Measurements from ENCODE around the gene MICAL2.

The MICAL2 gene

DNA sequence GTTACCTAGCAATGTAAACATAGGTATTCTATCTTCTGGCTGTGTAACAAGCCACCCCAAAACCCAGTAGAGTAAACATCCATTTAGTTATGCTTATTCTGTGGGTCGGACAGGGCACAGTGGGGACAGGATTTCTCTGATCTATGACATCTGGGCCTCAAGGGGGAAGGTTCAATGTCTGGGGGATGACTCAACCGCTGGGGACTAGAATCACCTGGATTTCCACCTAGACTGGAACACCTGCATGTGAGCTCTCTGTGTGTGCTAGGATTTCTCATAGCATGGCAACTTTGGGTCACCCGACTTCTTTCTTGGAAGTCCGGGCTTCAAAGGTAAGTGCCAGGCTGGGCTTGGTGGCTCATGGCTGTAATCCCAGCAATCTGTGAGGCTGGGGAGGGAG is 36.5 kb upstream of the MICAL2 start:
- WGBS (ENCODE audit: insufficient coverage) = 100% methylated on average over 2 of the region's 4 CpGs
- Histone ChIP-seq H3K4me1 (ENCODE audit: control extremely low read depth in 1 of 4, control insufficient read depth in 4 of 4, insufficient read depth in 4 of 4, low read length in 3 of 4) (peaks cover 0 to 4% (median 0%) of the 10 kb centered on the region in 4 experiments), H3K9me3 (ENCODE audit: control extremely low read depth in 1 of 5, control insufficient read depth in 4 of 5, insufficient read depth in 2 of 5, low read depth in 1 of 5, low read length in 4 of 5) (no peaks in the 10 kb centered on the region), H3K27ac (ENCODE audit: insufficient read depth in 1 of 2, low read depth in 1 of 2, low read length in 2 of 2, poor library complexity in 1 of 2, severe bottlenecking in 2 of 2) (no peak overlapping the region), H3K4me3 (ENCODE audit: control insufficient read depth in 1 of 7, extremely low read depth in 1 of 7, insufficient read depth in 4 of 7, low read depth in 2 of 7, low read length in 6 of 7) (no peak overlapping the region), H3K36me3 (ENCODE audit: control insufficient read depth in 4 of 4, insufficient read depth in 4 of 4, low read length in 3 of 4) (no peaks in the 10 kb centered on the region), H3K27me3 (replicated peaks in 2 of 5; ENCODE audit: control insufficient read depth in 4 of 5, insufficient read depth in 5 of 5, low read length in 4 of 5) (peaks cover 0 to 2% (median 0%) of the 10 kb centered on the region in 5 experiments)
- CTCF ChIA-PET = interaction anchor here (1.0 to 1.6 kb wide), 2 partner anchors 14 to 17 kb away, joined by 3 read pairs; no protein-coding TSS in a partner anchor
- DNase-seq = no peak
- POLR2A ChIA-PET = no interaction called here

GRCh38 chr11:12074529-12075195 is 35.7 kb upstream of the MICAL2 start:
- 99% methylated on average over 6 of the region's 6 CpGs for WGBS (ENCODE audit: insufficient coverage)
- ChIA-PET POLR2A (no interaction called here), CTCF (interaction anchor here (1.0 to 1.6 kb wide), 3 partner anchors 9 to 17 kb away, joined by 3 to 6 read pairs (median 3); no protein-coding TSS in a partner anchor)
- H3K27me3 ChIP-seq (replicated peaks in 2 of 5; ENCODE audit: control insufficient read depth in 4 of 5, insufficient read depth in 5 of 5, low read length in 4 of 5) = peaks cover 0 to 2% (median 0%) of the 10 kb centered on the region in 5 experiments
- no peak for DNase-seq
- H3K9me3 ChIP-seq (ENCODE audit: control extremely low read depth in 1 of 5, control insufficient read depth in 4 of 5, insufficient read depth in 2 of 5, low read depth in 1 of 5, low read length in 4 of 5) = no peaks in the 10 kb centered on the region
- H3K27ac ChIP-seq (ENCODE audit: insufficient read depth in 1 of 2, low read depth in 1 of 2, low read length in 2 of 2, poor library complexity in 1 of 2, severe bottlenecking in 2 of 2) = no peak overlapping the region
- peaks cover 0 to 4% (median 0%) of the 10 kb centered on the region in 4 experiments for H3K4me1 ChIP-seq (ENCODE audit: control extremely low read depth in 1 of 4, control insufficient read depth in 4 of 4, insufficient read depth in 4 of 4, low read length in 3 of 4)
- no peaks in the 10 kb centered on the region for H3K36me3 ChIP-seq (ENCODE audit: control insufficient read depth in 4 of 4, insufficient read depth in 4 of 4, low read length in 3 of 4)
- H3K4me3 ChIP-seq (ENCODE audit: control insufficient read depth in 1 of 7, extremely low read depth in 1 of 7, insufficient read depth in 4 of 7, low read depth in 2 of 7, low read length in 6 of 7) = no peak overlapping the region

DNA sequence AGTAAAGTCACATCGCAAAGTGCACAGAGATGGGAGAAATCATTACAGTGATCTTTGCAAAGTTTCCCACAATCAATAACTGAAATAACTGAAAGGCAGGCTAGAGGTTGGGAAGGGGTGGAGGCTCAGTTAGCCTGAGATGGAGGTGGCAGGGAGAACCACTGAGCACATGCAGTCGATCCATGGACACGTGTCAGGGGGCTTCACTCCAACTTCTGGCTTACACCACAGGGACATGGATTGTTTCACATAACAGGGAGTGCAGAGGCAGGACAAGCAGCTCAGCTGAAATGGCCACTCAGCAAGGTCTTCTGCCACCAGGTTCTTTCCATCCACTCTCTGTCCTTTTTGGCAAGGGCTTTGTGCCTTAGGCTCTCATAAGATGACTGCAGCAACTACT is 35.1 kb upstream of the MICAL2 start:
- POLR2A ChIA-PET = no interaction called here
- CTCF ChIA-PET = interaction anchor here (1.0 to 2.5 kb wide), 3 partner anchors 8 to 12 kb away, joined by 3 to 8 read pairs (median 6); no protein-coding TSS in a partner anchor
- Histone ChIP-seq H3K36me3 (ENCODE audit: control insufficient read depth in 4 of 4, insufficient read depth in 4 of 4, low read length in 3 of 4) (no peaks in the 10 kb centered on the region), H3K27me3 (replicated peaks in 2 of 5; ENCODE audit: control insufficient read depth in 4 of 5, insufficient read depth in 5 of 5, low read length in 4 of 5) (peaks cover 0 to 2% (median 0%) of the 10 kb centered on the region in 5 experiments), H3K9me3 (ENCODE audit: control extremely low read depth in 1 of 5, control insufficient read depth in 4 of 5, insufficient read depth in 2 of 5, low read depth in 1 of 5, low read length in 4 of 5) (no peaks in the 10 kb centered on the region), H3K27ac (ENCODE audit: insufficient read depth in 1 of 2, low read depth in 1 of 2, low read length in 2 of 2, poor library complexity in 1 of 2, severe bottlenecking in 2 of 2) (no peak overlapping the region), H3K4me3 (ENCODE audit: control insufficient read depth in 1 of 7, extremely low read depth in 1 of 7, insufficient read depth in 4 of 7, low read depth in 2 of 7, low read length in 6 of 7) (no peak overlapping the region), H3K4me1 (ENCODE audit: control extremely low read depth in 1 of 4, control insufficient read depth in 4 of 4, insufficient read depth in 4 of 4, low read length in 3 of 4) (peaks cover 0 to 4% (median 0%) of the 10 kb centered on the region in 4 experiments)
- 100% methylated on average over 3 of the region's 3 CpGs for WGBS (ENCODE audit: insufficient coverage)
- DNase-seq = no peak

DNA sequence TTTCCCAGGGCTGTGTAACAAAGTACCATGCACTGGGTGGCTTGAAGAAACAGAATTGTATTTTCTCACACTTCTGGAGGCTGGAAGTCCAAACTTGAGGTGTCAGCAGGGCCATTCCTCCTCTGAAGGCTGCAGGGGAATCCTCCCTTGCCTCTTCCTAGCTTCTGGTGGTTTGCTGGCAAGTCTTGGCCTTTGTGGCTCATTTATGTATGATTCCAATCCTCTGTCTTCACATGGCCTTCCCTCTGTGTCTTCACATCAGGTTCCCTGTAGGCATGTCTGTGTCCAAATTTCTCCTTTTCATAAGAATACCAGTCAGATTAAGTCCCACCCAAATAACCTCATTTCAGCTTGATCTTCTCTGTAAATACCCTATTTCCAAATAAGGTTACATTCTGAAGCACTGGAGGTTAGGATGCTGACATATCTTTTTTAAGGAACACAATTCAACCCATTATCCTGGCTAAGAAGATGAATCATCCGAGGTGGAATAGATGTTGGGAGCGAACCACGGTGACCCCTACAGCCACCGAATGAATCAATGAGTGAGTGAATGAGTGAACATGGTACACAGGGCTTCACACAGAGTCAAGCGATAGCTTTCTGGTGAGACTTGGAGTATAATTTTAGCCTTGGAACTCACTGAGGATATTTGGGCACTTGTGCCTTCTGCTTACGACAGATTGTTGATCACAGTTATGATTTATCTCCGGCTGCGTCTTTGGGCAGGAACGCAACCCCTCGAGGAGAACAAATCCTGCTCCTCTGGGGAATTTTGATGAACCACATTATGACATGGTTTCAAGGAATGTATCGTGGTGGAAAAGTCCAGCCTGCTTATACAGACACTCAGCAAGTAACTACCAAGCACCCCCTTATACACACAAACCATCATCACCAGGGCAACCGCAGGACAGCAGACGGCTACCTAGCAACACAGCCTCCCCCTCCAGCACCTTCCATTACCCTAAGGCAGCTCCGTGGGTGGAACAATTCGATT is 34.3 kb upstream of the MICAL2 start:
- Histone ChIP-seq H3K4me3 (ENCODE audit: control insufficient read depth in 1 of 7, extremely low read depth in 1 of 7, insufficient read depth in 4 of 7, low read depth in 2 of 7, low read length in 6 of 7) (no peak overlapping the region), H3K4me1 (ENCODE audit: control extremely low read depth in 1 of 4, control insufficient read depth in 4 of 4, insufficient read depth in 4 of 4, low read length in 3 of 4) (no peaks in the 10 kb centered on the region), H3K36me3 (ENCODE audit: control insufficient read depth in 4 of 4, insufficient read depth in 4 of 4, low read length in 3 of 4) (no peaks in the 10 kb centered on the region), H3K27ac (ENCODE audit: insufficient read depth in 1 of 2, low read depth in 1 of 2, low read length in 2 of 2, poor library complexity in 1 of 2, severe bottlenecking in 2 of 2) (no peak overlapping the region), H3K9me3 (ENCODE audit: control extremely low read depth in 1 of 5, control insufficient read depth in 4 of 5, insufficient read depth in 2 of 5, low read depth in 1 of 5, low read length in 4 of 5) (no peaks in the 10 kb centered on the region), H3K27me3 (replicated peaks in 2 of 5; ENCODE audit: control insufficient read depth in 4 of 5, insufficient read depth in 5 of 5, low read length in 4 of 5) (peaks cover 0 to 2% (median 0%) of the 10 kb centered on the region in 5 experiments)
- 95% methylated on average over 10 of the region's 15 CpGs for WGBS (ENCODE audit: insufficient coverage)
- CTCF ChIA-PET = interaction anchor here (2.5 kb wide), 1 partner anchor 11 kb away, joined by 8 read pairs; no protein-coding TSS in a partner anchor
- no peak for DNase-seq
- POLR2A ChIA-PET = no interaction called here

DNA sequence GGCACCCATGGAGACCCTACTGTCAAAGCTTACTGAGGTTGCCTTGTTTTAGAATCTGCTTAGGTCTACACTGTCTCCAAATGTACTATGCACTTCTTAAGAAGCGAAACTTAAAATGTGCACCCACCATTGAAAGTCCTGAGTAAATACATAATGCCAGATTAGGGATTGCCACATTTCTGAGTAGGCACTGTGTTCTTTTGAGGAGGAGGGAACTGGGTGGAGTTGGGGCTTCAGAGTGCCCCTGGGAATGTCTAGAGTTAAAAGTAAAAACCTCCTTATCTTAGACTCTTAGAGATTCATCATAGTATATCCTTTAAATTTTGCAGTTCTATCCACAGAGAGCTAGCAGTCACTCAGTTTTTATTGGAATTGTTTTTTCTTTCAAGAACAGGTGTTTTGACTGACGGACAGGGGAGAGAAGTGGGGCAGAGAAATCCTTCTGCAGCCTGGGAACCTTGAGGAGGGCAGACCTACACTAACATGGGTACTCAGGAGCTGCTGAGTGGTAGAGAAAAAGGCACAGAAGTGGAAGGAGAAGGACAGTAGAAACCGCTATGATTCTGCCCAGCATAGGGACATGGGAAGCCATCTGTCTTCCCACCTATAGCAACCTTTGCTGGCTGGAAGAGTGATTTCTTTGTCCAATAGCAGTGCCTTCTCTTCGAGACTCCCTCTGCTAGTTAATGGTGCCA is 33.4 kb upstream of the MICAL2 start:
- 100% methylated on average over 1 of the region's 4 CpGs for WGBS (ENCODE audit: insufficient coverage)
- Histone ChIP-seq H3K27ac (ENCODE audit: insufficient read depth in 1 of 2, low read depth in 1 of 2, low read length in 2 of 2, poor library complexity in 1 of 2, severe bottlenecking in 2 of 2) (no peak overlapping the region), H3K4me1 (ENCODE audit: control extremely low read depth in 1 of 4, control insufficient read depth in 4 of 4, insufficient read depth in 4 of 4, low read length in 3 of 4) (no peaks in the 10 kb centered on the region), H3K27me3 (replicated peaks in 2 of 5; ENCODE audit: control insufficient read depth in 4 of 5, insufficient read depth in 5 of 5, low read length in 4 of 5) (peaks cover 0 to 2% (median 0%) of the 10 kb centered on the region in 5 experiments), H3K36me3 (ENCODE audit: control insufficient read depth in 4 of 4, insufficient read depth in 4 of 4, low read length in 3 of 4) (no peaks in the 10 kb centered on the region), H3K4me3 (ENCODE audit: control insufficient read depth in 1 of 7, extremely low read depth in 1 of 7, insufficient read depth in 4 of 7, low read depth in 2 of 7, low read length in 6 of 7) (no peak overlapping the region), H3K9me3 (ENCODE audit: control extremely low read depth in 1 of 5, control insufficient read depth in 4 of 5, insufficient read depth in 2 of 5, low read depth in 1 of 5, low read length in 4 of 5) (no peaks in the 10 kb centered on the region)
- no peak for DNase-seq
- POLR2A ChIA-PET = no interaction called here
- CTCF ChIA-PET = interaction anchor here (1.4 to 2.5 kb wide), 2 partner anchors 10 to 42 kb away, joined by 3 to 8 read pairs; no protein-coding TSS in a partner anchor

DNA sequence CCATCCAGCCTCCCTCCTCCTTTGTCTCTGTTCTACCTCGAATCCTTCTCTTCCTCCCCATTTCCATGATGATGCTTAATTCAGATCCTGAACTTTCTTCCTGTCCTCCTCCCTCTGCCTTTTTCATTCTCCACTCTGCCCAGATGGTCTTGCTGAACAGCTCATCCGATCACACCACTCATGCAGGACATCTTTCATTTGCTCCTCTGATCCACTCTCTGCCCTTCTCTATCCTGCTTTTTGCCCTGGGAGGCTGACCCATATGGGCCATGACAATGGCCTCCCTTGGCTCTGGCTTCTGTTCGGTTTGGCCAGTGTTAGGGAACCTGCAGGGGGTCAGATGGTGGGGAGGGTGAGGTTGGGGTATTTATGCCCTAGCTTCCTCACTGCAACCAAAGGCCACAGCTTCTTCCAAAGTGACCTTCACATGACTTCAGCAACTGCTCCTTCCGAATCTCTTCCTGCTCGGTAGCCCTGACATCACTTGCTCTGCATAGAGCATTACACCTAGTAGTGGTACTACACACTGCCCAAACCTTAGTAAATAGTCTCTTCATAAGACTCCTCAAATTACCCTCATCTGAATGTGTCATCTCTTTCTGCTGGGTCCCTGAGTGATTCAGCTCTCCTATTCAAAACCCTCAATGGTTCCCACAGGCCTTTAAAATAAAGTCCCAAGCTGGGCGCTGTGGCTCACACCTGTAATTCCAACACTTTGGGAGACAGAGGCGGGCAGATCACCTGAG is 32.7 kb upstream of the MICAL2 start:
- no peak overlapping the region for H3K27ac ChIP-seq (ENCODE audit: insufficient read depth in 1 of 2, low read depth in 1 of 2, low read length in 2 of 2, poor library complexity in 1 of 2, severe bottlenecking in 2 of 2)
- WGBS (ENCODE audit: insufficient coverage) = 100% methylated on average over 5 of the region's 7 CpGs
- peaks cover 0 to 2% (median 0%) of the 10 kb centered on the region in 5 experiments for H3K27me3 ChIP-seq (replicated peaks in 2 of 5; ENCODE audit: control insufficient read depth in 4 of 5, insufficient read depth in 5 of 5, low read length in 4 of 5)
- ChIA-PET POLR2A (no interaction called here), CTCF (interaction anchor here (1.4 to 2.5 kb wide), 2 partner anchors 9 to 41 kb away, joined by 3 to 8 read pairs; no protein-coding TSS in a partner anchor)
- no peaks in the 10 kb centered on the region for H3K36me3 ChIP-seq (ENCODE audit: control insufficient read depth in 4 of 4, insufficient read depth in 4 of 4, low read length in 3 of 4)
- no peak for DNase-seq
- no peak overlapping the region for H3K4me3 ChIP-seq (ENCODE audit: control insufficient read depth in 1 of 7, extremely low read depth in 1 of 7, insufficient read depth in 4 of 7, low read depth in 2 of 7, low read length in 6 of 7)
- H3K9me3 ChIP-seq (ENCODE audit: control extremely low read depth in 1 of 5, control insufficient read depth in 4 of 5, insufficient read depth in 2 of 5, low read depth in 1 of 5, low read length in 4 of 5) = no peaks in the 10 kb centered on the region
- H3K4me1 ChIP-seq (ENCODE audit: control extremely low read depth in 1 of 4, control insufficient read depth in 4 of 4, insufficient read depth in 4 of 4, low read length in 3 of 4) = no peaks in the 10 kb centered on the region

Data from common myeloid progenitor, CD34-positive (primary cell).